Measurements from ENCODE around the gene CSMD2.

GRCh38 chr1:34153246-34153645, 11.8 kb downstream of the CSMD2 start:
- no peak for TF ChIP-seq POLR2A (IDR thresholded peaks at IDR 0.05; ENCODE audit: low read depth, low read length)
- no peak for TF ChIP-seq TAF1 (IDR thresholded peaks at IDR 0.05; ENCODE audit: borderline replicate concordance, low read depth, low read length)
- TF ChIP-seq POLR2AphosphoS5 (IDR thresholded peaks at IDR 0.05; ENCODE audit: low read depth, low read length) = no peak

Measured in GM12892 (cell line).